Stimulated activated CD4-positive, alpha-beta T cell treated with anti-CD3 and anti-CD28 coated beads, Interleukin-12 subunit alpha, Interleukin-12 subunit beta, amount 100 ng/mL, for 4 hours (primary cell): ENCODE data around the gene BCL7B.
"Not testable (repeated sequence)": the region's sequence is repeated elsewhere in the genome, so short reads cannot be mapped to it uniquely, and the experiment has no call there.

Experiments
- DNase-seq: peaks from one replicate; pipeline ENCODE4 v3.0.0-alpha.2; 2020

Gene BCL7B

DNA sequence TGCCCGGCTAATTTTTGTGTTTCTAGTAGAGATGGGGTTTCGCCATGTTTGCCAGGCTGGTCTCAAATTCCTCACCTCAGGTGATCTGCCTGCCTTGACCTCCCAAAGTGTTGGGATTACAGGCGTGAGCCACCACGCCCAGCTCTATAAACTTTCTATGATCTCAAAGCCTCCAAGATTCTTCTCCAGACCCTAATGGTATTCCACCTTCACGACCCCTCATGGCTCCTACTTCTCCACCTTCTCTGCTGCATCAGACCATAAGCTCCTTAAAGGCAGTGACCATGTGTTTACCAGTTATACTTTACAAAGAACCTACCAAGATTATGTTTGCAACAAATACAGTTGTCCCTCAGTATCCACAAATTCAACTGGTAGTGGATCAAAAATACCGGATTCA, 25.3 kb downstream of the BCL7B start:
- no peak for DNase-seq

DNA sequence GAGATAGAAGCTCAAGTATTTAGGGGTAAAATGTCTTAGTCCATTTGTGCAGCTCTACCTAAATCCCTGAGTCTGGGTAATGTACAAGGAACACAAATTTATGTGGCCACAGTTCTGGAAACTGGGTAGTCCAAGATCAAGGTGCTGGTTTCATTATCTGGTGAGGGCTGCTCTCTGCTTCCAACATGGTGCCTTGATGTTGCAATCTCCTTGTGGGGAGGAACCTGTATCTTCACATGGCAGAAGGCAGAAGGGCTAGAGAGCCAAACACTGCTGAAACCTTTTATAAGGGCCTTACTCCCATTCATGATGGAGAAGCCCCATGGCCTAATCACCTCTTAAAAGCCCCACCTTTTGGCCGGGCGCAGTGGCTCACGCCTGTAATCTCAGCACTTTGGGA, 26.7 kb downstream of the BCL7B start:
- no peak for DNase-seq

- DNase-seq: no peak
These were observed 30.3 kb downstream of the BCL7B start for GRCh38 chr7:73526896-73527821.

DNA sequence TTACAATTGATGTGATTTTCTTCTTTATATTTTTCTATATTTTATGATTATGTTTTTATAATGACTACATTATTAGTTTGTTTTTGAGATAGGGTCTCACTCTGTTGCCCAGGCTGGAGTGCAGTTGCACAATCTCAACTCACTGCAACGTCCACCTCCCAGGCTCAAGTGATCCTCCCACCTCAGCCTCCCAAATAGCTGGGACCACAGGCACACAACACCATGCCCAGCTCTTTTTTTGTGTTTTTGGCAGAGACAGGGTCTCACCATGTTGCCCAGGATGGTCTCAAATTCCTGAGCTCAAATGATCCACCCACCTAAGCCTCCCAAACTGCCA, 31.4 kb downstream of the BCL7B start:
- not testable (repeated sequence) for DNase-seq

DNA sequence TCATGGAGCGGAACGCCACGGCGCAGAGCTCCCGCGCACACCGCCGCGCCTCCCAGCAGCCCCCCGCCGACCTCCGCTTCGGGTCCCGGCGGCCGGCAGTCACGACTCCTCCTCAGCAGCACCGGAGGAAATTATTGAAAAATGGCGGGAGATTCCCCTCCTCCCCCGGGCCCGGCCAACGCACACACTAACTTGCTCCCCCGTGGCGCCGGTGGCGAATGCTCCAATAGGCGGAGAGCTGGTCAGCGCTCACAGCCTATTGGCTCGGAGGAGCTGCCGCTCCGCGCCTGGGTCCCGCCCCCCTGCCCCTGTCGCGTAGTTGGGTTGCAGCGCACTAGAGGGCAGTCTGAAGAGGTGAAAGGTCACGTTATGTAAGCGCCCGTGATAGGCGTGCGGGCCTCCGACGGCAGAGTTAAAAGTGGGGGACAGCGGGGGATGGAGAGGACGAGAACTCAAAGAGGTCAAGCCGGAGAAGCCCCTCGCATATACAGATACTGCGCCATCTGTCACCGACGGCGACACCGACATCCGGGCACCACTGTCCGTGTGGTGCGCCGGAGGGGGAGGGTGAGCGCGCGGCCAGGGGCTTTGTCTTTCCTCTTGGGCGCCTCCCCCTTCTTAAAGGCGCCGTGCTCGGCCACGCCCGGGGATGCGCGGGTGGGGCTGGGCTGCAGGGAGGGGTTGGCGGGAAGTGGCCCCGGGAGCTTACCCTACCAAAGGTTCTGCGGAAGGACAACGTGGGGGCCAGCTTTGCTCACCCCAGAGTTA, 35.2 kb downstream of the BCL7B start, which contains the start of gene BAZ1B:
Gene BAZ1B (minus strand): TSS at position 189 of the 768 bp plus-strand sequence. CDS start 360 bp downstream, outside the sequence.
- DNase-seq: peak; percentile 95

GRCh38 chr7:73521636-73522104, 35.8 kb downstream of the BCL7B start:
- peak; percentile 68 for DNase-seq

GRCh38 chr7:73520673-73521635, 36.5 kb downstream of the BCL7B start:
- no peak for DNase-seq

GRCh38 chr7:73519867-73520672, 37.4 kb downstream of the BCL7B start:
- DNase-seq: no peak

DNA sequence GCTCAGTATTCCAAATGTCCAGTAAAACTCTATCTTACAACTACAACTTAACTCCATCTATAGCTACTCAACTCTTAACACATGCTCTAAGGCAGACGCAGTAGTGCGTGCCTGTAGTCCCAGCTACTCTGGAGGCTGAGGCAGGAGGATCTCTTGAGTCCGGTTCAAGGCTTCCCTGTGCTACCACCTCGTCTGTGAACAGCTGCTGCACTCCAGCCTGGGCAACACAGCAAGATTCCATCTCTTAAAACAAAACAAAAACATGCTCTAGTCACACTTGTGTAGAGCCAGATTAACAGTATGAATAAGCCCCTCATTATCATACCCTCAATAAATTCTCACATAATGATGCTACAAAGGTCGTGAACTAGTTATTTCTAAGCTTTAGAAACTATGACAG, 39.0 kb downstream of the BCL7B start:
- no peak for DNase-seq

DNA sequence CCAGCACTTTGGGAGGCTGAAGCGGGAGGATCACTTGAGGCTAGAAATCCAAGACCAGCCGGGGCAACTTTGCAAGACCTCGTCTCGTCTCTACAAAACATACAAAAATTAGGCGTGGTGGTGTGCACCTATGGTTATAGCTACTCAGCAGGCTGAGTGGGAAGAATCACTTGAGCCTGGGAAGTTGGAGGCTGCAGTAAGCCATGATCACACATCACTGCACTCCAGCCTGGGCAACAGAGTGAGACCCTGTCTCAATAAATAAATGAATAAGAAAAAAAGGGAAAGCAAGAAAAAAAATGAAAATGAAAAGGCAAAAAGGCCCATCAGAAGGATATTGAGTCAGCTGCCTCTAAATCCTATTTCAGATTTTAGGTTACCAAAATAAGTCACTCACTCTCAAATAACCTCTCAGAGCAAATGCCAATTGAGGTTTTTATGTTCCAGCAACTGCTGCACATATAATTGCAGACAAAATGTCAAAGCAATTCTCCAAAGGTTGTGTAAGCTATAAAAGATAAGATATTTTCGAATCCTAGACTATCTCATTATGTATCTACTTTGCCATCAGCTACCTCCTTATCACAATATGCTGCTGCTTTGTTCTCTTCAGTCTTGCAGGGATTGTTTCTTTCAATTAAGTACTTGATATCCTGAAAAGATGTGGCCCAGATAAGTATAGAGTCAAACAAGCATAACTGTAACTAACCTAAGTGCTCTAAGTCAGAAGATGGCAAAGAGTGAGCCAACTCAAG, 40.1 kb downstream of the BCL7B start:
- DNase-seq: no peak

GRCh38 chr7:73515178-73515577, 42.3 kb downstream of the BCL7B start:
- no peak for DNase-seq

- DNase-seq: no peak
These were observed 45.3 kb downstream of the BCL7B start for GRCh38 chr7:73512018-73512780.

GRCh38 chr7:73509463-73509862, 48.0 kb downstream of the BCL7B start:
- no peak for DNase-seq

DNA sequence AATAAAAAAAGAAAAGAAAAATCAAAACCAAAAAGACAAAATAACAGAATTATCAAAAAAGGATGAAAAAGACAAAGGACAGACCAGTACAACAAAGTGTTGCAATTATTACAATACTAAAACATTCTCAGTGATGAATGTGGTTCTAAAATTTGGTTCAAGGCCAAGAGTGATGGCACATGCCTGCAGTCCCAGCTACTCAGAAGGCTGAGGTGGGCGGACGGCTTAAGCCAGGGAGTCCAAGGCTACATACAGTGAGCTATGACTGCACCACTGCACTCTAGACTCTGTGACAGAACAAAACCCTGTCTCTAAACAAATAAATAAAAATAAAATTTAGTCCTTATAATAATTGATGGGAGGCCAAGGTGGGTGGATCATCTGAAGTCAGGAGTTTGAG, 49.9 kb downstream of the BCL7B start:
- DNase-seq: no peak

- DNase-seq: no peak
These were observed 52.6 kb downstream of the BCL7B start for GRCh38 chr7:73504920-73505319.

GRCh38 chr7:73504017-73504416, 53.5 kb downstream of the BCL7B start:
- no peak for DNase-seq

- no peak for DNase-seq
These were observed 54.3 kb downstream of the BCL7B start for GRCh38 chr7:73503229-73503628.

- no peak for DNase-seq
These were observed 60.9 kb downstream of the BCL7B start for GRCh38 chr7:73496626-73497025.

DNA sequence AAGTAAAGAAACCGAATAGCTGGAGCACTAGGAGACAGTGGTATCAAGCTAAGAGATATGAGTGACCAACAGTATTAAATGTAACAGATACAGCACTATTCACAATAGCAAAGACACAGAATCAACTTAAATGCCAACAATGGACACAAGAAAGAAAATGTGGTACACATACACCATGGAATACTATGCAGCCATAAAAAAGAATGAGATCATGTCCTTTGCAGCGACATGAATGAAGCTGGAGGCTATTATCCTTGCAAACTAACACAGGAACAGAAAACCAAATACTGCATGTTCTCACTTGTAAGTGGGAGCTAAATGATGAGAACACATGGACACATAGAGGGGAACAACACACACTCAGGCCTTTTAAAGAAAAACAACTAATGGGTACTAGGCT, 62.0 kb downstream of the BCL7B start:
- DNase-seq: not testable (repeated sequence)

DNA sequence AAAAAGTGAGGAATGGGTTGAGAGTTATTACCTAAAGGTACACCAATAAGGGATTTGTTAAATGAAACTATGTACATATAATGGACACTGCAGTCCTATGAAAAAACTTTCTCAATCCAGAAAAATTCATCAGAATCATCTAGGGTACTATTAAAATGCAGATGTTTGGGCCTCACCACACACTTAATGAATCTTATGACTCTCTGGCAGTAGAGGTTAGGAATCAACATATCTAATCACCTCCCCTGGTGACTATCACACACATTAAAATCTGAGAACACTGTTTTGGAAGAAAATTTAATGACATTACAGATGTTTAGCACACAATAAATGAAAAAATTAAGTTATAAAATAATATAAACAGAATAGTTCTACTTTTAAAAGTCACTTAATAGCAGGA, 67.5 kb downstream of the BCL7B start:
- DNase-seq: no peak
